Liver (tissue), 9 donors: ENCODE data around the gene LDLRAD4. TPM values are rescaled to one million over a fixed set of nuclear protein-coding genes. Genes with fewer than 3 reads are reported as not detected.

Source experiments
- DNase-seq: peaks from one replicate; pipeline ENCODE4 v3.0.0-alpha.2; 2017; ENCODE audit warnings: low spot score
- H3K27ac ChIP-seq, 2 donors: one replicate each; pipeline ENCODE4 v1.7.0; 2013; ENCODE audit warnings: inconsistent platforms in 2 of 2, low read length in 2 of 2, control low read depth in 1 of 2, low read depth in 1 of 2, mild to moderate bottlenecking in 1 of 2
- H3K27me3 ChIP-seq, 4 donors: one replicate each; pipeline versions ENCODE4 v1.6.1 to v1.7.0; 2013; ENCODE audit warnings: low read length in 3 of 4, inconsistent platforms in 1 of 4, mild to moderate bottlenecking in 1 of 4, moderate library complexity in 1 of 4; ENCODE audit not compliant: control insufficient read depth in 4 of 4, insufficient read depth in 4 of 4
- H3K36me3 ChIP-seq, 4 donors: one replicate each; pipeline versions ENCODE4 v1.6.1 to v1.7.0; 2013; ENCODE audit warnings: low read length in 3 of 4, mild to moderate bottlenecking in 3 of 4, low read depth in 1 of 4, moderate library complexity in 1 of 4; ENCODE audit not compliant: control insufficient read depth in 4 of 4, insufficient read depth in 3 of 4
- H3K4me1 ChIP-seq, 4 donors: one replicate each; pipeline versions ENCODE4 v1.6.1 to v1.7.0; 2013; ENCODE audit warnings: low read length in 3 of 4, mild to moderate bottlenecking in 3 of 4, moderate library complexity in 1 of 4; ENCODE audit not compliant: control insufficient read depth in 4 of 4, insufficient read depth in 4 of 4
- H3K4me3 ChIP-seq, 3 donors: one replicate each; pipeline versions ENCODE4 v1.6.1 to v1.7.0; 2013; ENCODE audit warnings: low read length in 3 of 3, control low read depth in 1 of 3, low read depth in 1 of 3, mild to moderate bottlenecking in 1 of 3
- H3K9ac ChIP-seq, 2 donors: one replicate each; pipeline ENCODE4 v1.7.0; 2013; ENCODE audit warnings: low read length in 2 of 2, mild to moderate bottlenecking in 2 of 2, moderate library complexity in 2 of 2, control low read depth in 1 of 2, low read depth in 1 of 2
- H3K9me3 ChIP-seq, 4 donors: one replicate each; pipeline versions ENCODE4 v1.6.1 to v1.7.0; 2013; ENCODE audit warnings: low read length in 3 of 4; ENCODE audit not compliant: control insufficient read depth in 4 of 4
- ATF3 ChIP-seq: IDR thresholded peaks from 2 replicates; pipeline ENCODE4 v1.6.1; 2016; ENCODE audit warnings: antibody characterized with exemption
- CTCF ChIP-seq: fragments of 150-350 bp; IDR thresholded peaks from 2 replicates; pipeline ENCODE4 v1.5.1; 2017; ENCODE audit warnings: improper control_type of control experiment, low read depth, low read length; ENCODE audit not compliant: missing input control
- EGR1 ChIP-seq, 2 donors: IDR thresholded peaks; 2 replicates each; pipeline ENCODE4 v1.6.1; 2016 to 2018; ENCODE audit warnings: antibody characterized with exemption in 2 of 2, low read depth in 2 of 2
- FOXA1 ChIP-seq: IDR thresholded peaks from 2 replicates; pipeline ENCODE4 v1.6.1; 2016; ENCODE audit warnings: antibody characterized with exemption
- FOXA2 ChIP-seq: IDR thresholded peaks from 2 replicates; pipeline ENCODE4 v1.6.1; 2016; ENCODE audit warnings: antibody characterized with exemption
- GABPA ChIP-seq, 2 donors: IDR thresholded peaks in 1 of 2; conservative IDR thresholded peaks in 1 of 2; 2 replicates each; pipeline ENCODE4 v1.6.1; 2016; ENCODE audit warnings: antibody characterized with exemption in 2 of 2, mild to moderate bottlenecking in 1 of 2, moderate library complexity in 1 of 2
- HNF4A ChIP-seq, 2 donors: conservative IDR thresholded peaks; 2 replicates each; pipeline ENCODE4 v1.6.1; 2016; ENCODE audit warnings: antibody characterized with exemption in 2 of 2, mild to moderate bottlenecking in 2 of 2
- HNF4G ChIP-seq: IDR thresholded peaks from 2 replicates; pipeline ENCODE4 v1.6.1; 2016; ENCODE audit warnings: antibody characterized with exemption
- JUND ChIP-seq, 2 donors: IDR thresholded peaks; 2 replicates each; pipeline ENCODE4 v1.6.1; 2016; ENCODE audit warnings: antibody characterized with exemption in 2 of 2
- MAX ChIP-seq: IDR thresholded peaks from 2 replicates; pipeline ENCODE4 v1.6.1; 2016; ENCODE audit warnings: antibody characterized with exemption
- NR2F2 ChIP-seq: IDR thresholded peaks from 2 replicates; pipeline ENCODE4 v1.6.1; 2016; ENCODE audit warnings: antibody characterized with exemption
- RAD21 ChIP-seq, 2 donors: IDR thresholded peaks; 2 replicates each; pipeline ENCODE4 v1.6.1; 2016; ENCODE audit warnings: antibody characterized with exemption in 2 of 2, mild to moderate bottlenecking in 2 of 2
- REST ChIP-seq: IDR thresholded peaks from 2 replicates; pipeline ENCODE4 v1.6.1; 2016; ENCODE audit warnings: antibody characterized with exemption, mild to moderate bottlenecking
- RXRA ChIP-seq, 2 donors: IDR thresholded peaks; 2 replicates each; pipeline ENCODE4 v1.6.1; 2017 to 2018; ENCODE audit warnings: antibody characterized with exemption in 2 of 2, mild to moderate bottlenecking in 1 of 2
- SP1 ChIP-seq: IDR thresholded peaks from 2 replicates; pipeline ENCODE4 v1.6.1; 2018; ENCODE audit warnings: antibody characterized with exemption, mild to moderate bottlenecking
- TAF1 ChIP-seq: conservative IDR thresholded peaks from 2 replicates; pipeline ENCODE4 v1.6.1; 2016; ENCODE audit warnings: antibody characterized with exemption, mild to moderate bottlenecking
- YY1 ChIP-seq: IDR thresholded peaks from 2 replicates; pipeline ENCODE4 v1.6.1; 2016; ENCODE audit warnings: antibody characterized with exemption, mild to moderate bottlenecking
- ZBTB33 ChIP-seq: IDR thresholded peaks from 2 replicates; pipeline ENCODE4 v1.6.1; 2016; ENCODE audit warnings: antibody characterized with exemption
- WGBS: extraction: QIAGEN DNeasy Blood & Tissue Kit; methylation state at CpG from one replicate; pipeline ENCODE4 v1.1.7; 2013; 5-methylcytosine and 5-hydroxymethylcytosine counted together
- polyA plus RNA-seq, 2 donors: library from polyadenylated mRNA; stranded (reverse) in 1 of 2; unstranded in 1 of 2; fragments of 200-250 nt in 1 of 2; fragments of >200 nt in 1 of 2; fragmentation: Nextera tagmentation in 1 of 2; extraction: Ambion mirVana in 1 of 2; gene quantifications; one replicate each; pipeline versions ENCODE4 v1.2.1 to v1.2.3, GENCODE V29; 2013 to 2015
- total RNA-seq, 2 donors: library from RNA; depleted of rRNA; stranded (reverse); fragments of >200 nt; gene quantifications; one replicate each; pipeline ENCODE4 v1.2.3, GENCODE V29; 2014
- donor health status: healthy.
- donor health status: healthy.
- donor health status: healthy.
- donor health status: healthy.
- donor health status: healthy.

LDLRAD4 gene
- total and polyA plus RNA-seq, 4 donors = 4.8 to 41.7 (median 12.7) TPM

GRCh38 chr18:13438507-13439056, 220.0 kb downstream of the LDLRAD4 start:
- H3K36me3 ChIP-seq = no peaks in the 10 kb centered on the region
- no peaks in the 10 kb centered on the region for H3K27me3 ChIP-seq
- WGBS = 78% methylated on average over 4 of the region's 4 CpGs
- no peaks in the 10 kb centered on the region for H3K9me3 ChIP-seq
- no peak overlapping the region for H3K9ac ChIP-seq
- H3K4me1 ChIP-seq = peaks cover 9 to 37% (median 29%) of the 10 kb centered on the region in 4 donors
- no peak for TF ChIP-seq ZBTB33
- peak; percentile 29 to 55 for TF ChIP-seq HNF4A (conservative IDR thresholded peaks at IDR 0.05)
- no peak for TF ChIP-seq MAX
- TF ChIP-seq HNF4G = no peak
- peak; percentile 40 for TF ChIP-seq SP1
- TF ChIP-seq NR2F2 = no peak
- no peak for TF ChIP-seq CTCF
- TF ChIP-seq REST = no peak
- no peak for TF ChIP-seq TAF1
- TF ChIP-seq RXRA (IDR thresholded peaks at IDR 0.05) = peak in 1 of 2 donors; percentile 52
- TF ChIP-seq RAD21 (IDR thresholded peaks at IDR 0.05) = peak in 1 of 2 donors; percentile 8
- no peak for TF ChIP-seq FOXA2
- TF ChIP-seq FOXA1 = no peak
- no peak for TF ChIP-seq EGR1 (IDR thresholded peaks at IDR 0.05; ENCODE audit: low read depth in 2 of 2)
- no peak for TF ChIP-seq ATF3
- TF ChIP-seq GABPA (IDR thresholded peaks at IDR 0.05 in 1 of 2, conservative IDR thresholded peaks at IDR 0.05 in 1 of 2) = no peak
- TF ChIP-seq YY1 = no peak
- peak in 1 of 2 donors; percentile 23 for TF ChIP-seq JUND (IDR thresholded peaks at IDR 0.05)
- H3K27ac ChIP-seq = peak overlapping the region; percentile 49 to 74
- H3K4me3 ChIP-seq = no peak overlapping the region
- no peak for DNase-seq
